Endothelial cell of umbilical vein (primary cell): ENCODE data around the gene GNG3. TPM values are rescaled to one million over a fixed set of nuclear protein-coding genes. Genes with fewer than 3 reads are reported as not detected.
"Not testable (repeated sequence)": the region's sequence is repeated elsewhere in the genome, so short reads cannot be mapped to it uniquely, and the experiment has no call there.

ENCODE experiments used
- BruUV-seq: library from RNA; stranded (reverse); fragments of 400-500 nt; replicated peaks from 2 replicates; lab custom pipeline; 2021; lab: Mats Ljungman, UMichigan
- CTCF ChIA-PET: fragments of 300-600, 350-600 bp; sonication (Branson Sonifier 250); formaldehyde crosslinking; loops from one replicate; lab custom pipeline; 2021; ENCODE audit warnings: antibody characterized with exemption, inconsistent platforms; lab: Charles Lee
- POLR2A ChIA-PET: fragments of 300-600, 350-600 bp; sonication (Branson Sonifier 250); formaldehyde crosslinking; loops from one replicate; lab custom pipeline; 2021; ENCODE audit warnings: antibody characterized with exemption, inconsistent platforms; lab: Charles Lee
- DNase-seq: peaks from one replicate; pipeline ENCODE4 v3.0.0-alpha.2; 2011; ENCODE audit warnings: low read depth, low spot score
- FAIRE-seq: peaks from 2 replicates; lab custom pipeline; 2011; peaks lifted over from hg19 to GRCh38; lab: Jason Lieb, UNC
- H2AFZ ChIP-seq: 2 replicates; pipeline ENCODE4 v1.6.0; 2012; ENCODE audit warnings: low read depth, low read length, control low read depth, inconsistent platforms
- H3K27ac ChIP-seq: 2 replicates; pipeline ENCODE4 v1.5.1; 2011; ENCODE audit warnings: low read depth, mild to moderate bottlenecking, control low read depth, low read length, moderate library complexity; ENCODE audit not compliant: insufficient read depth
- H3K27me3 ChIP-seq, 2 experiments: 2 replicates each; pipeline versions ENCODE4 v1.6.0 to v1.6.1; 2011; ENCODE audit warnings: low read length in 2 of 2, mixed read lengths in 1 of 2; ENCODE audit not compliant: control insufficient read depth in 2 of 2, insufficient read depth in 2 of 2
- H3K36me3 ChIP-seq, 2 experiments: 2 replicates in 1 of 2; 3 replicates in 1 of 2; pipeline ENCODE4 v1.5.1; 2011; ENCODE audit warnings: low read length in 2 of 2, mild to moderate bottlenecking in 1 of 2, moderate library complexity in 1 of 2; ENCODE audit not compliant: control insufficient read depth in 2 of 2, insufficient read depth in 2 of 2; ENCODE audit errors: extremely low read depth in 1 of 2
- H3K4me1 ChIP-seq: 3 replicates; pipeline ENCODE4 v1.5.1; 2011; ENCODE audit warnings: mild to moderate bottlenecking, low read length; ENCODE audit not compliant: control insufficient read depth, insufficient read depth; ENCODE audit errors: extremely low read depth
- H3K4me2 ChIP-seq: 2 replicates; pipeline ENCODE4 v1.6.1; 2011; ENCODE audit warnings: low read length, control low read depth, mixed read lengths; ENCODE audit not compliant: insufficient read depth
- H3K4me3 ChIP-seq, 3 experiments: fragments of 200-600 bp in 1 of 3; sonication (generic), shearing (Covaris generic) in 1 of 3; replicated peaks in 1 of 3; 2 replicates each; pipeline ENCODE4 v1.5.1; 2011 to 2016; ENCODE audit warnings: control low read depth in 3 of 3, low read length in 3 of 3, mild to moderate bottlenecking in 2 of 3, inconsistent platforms in 1 of 3, low read depth in 1 of 3, moderate library complexity in 1 of 3; ENCODE audit not compliant: insufficient read depth in 1 of 3
- H3K79me2 ChIP-seq: 2 replicates; pipeline ENCODE4 v1.6.0; 2012; ENCODE audit warnings: low read length, inconsistent platforms; ENCODE audit not compliant: control insufficient read depth, insufficient read depth
- H3K9ac ChIP-seq: replicated peaks from 2 replicates; pipeline ENCODE3; 2011; ENCODE audit warnings: low read length, control low read depth; ENCODE audit not compliant: insufficient read depth; ENCODE audit errors: extremely low read depth
- H3K9me1 ChIP-seq: replicated peaks from 3 replicates; pipeline ENCODE4 v1.6.0; 2011; ENCODE audit warnings: mild to moderate bottlenecking, low read length; ENCODE audit not compliant: control insufficient read depth, insufficient read depth; ENCODE audit errors: extremely low read depth
- H3K9me3 ChIP-seq: replicated peaks from 2 replicates; pipeline ENCODE4 v1.5.1; 2012; ENCODE audit warnings: low read length, inconsistent platforms; ENCODE audit not compliant: control insufficient read depth, insufficient read depth
- H4K20me1 ChIP-seq: replicated peaks from 2 replicates; pipeline ENCODE3; 2011; ENCODE audit warnings: mild to moderate bottlenecking, low read length; ENCODE audit not compliant: control insufficient read depth, insufficient read depth; ENCODE audit errors: extremely low read depth
- EZH2 ChIP-seq: IDR thresholded peaks from 2 replicates; pipeline ENCODE4 v1.6.1; 2012; ENCODE audit warnings: borderline replicate concordance, low read depth, mild to moderate bottlenecking, moderate library complexity, low read length, inconsistent platforms; ENCODE audit not compliant: severe bottlenecking
- FOS ChIP-seq: IDR thresholded peaks from 2 replicates; pipeline ENCODE4 v1.6.1; 2011; ENCODE audit warnings: mild to moderate bottlenecking, low read length, moderate library complexity, borderline replicate concordance; ENCODE audit not compliant: insufficient read depth
- GATA2 ChIP-seq: IDR thresholded peaks from 2 replicates; pipeline ENCODE4 v1.7.0; 2011; ENCODE audit warnings: low read depth, mild to moderate bottlenecking, moderate library complexity, mixed read lengths, low read length; ENCODE audit not compliant: insufficient read length, insufficient read depth
- JUN ChIP-seq: IDR thresholded peaks from 2 replicates; pipeline ENCODE4 v1.6.1; 2011; ENCODE audit warnings: borderline replicate concordance, low read depth; ENCODE audit not compliant: insufficient read length, insufficient read depth
- MYC ChIP-seq: IDR thresholded peaks from one replicate; pipeline ENCODE4 v1.6.1; 2011; ENCODE audit warnings: mild to moderate bottlenecking, low read depth, low read length
- POLR2A ChIP-seq: IDR thresholded peaks from 2 replicates; pipeline ENCODE4 v1.6.1; 2012; ENCODE audit warnings: low read depth, mild to moderate bottlenecking, control low read depth, low read length
- POLR2AphosphoS5 ChIP-seq: IDR thresholded peaks from 2 replicates; pipeline ENCODE4 v1.6.1; 2012; ENCODE audit warnings: low read depth, mild to moderate bottlenecking, control low read depth, low read length, moderate library complexity; ENCODE audit not compliant: insufficient read depth
- dilution Hi-C: fragments of 300-500 bp; cut with MboI; formaldehyde crosslinking; loops from one replicate; pipeline ENCODE4 v1.15.0; 2019; ENCODE audit warnings: low sequenced_read_pairs; ENCODE audit not compliant: extremely low pct_ligation_motif_present
- intact Hi-C: fragments of 100-400 bp; cut with micrococcal nuclease; formaldehyde crosslinking; loops from one replicate; pipeline ENCODE4 v1.10.0; 2022
- polyA plus RNA-seq, 4 experiments: library from polyadenylated mRNA; depleted of rRNA in 3 of 4; stranded (reverse) in 3 of 4; unstranded in 1 of 4; fragments of >200 nt; gene quantifications; 2 replicates each; pipeline versions ENCODE4 v1.2.1 to v1.2.3, GENCODE V29; 2011 to 2012; ENCODE audit warnings: missing spikeins in 1 of 4
- total RNA-seq: library from RNA; stranded (reverse); gene quantifications from 2 replicates; pipeline ENCODE4 v1.2.3, GENCODE V29; 2021
- TF ChIP-seq, protein P1 (sequence below), 2 donors: IDR thresholded peaks; 1 replicate in 1 of 2; 2 replicates in 1 of 2; pipeline ENCODE4 v1.5.1; 2011; ENCODE audit warnings: low read length in 2 of 2, mild to moderate bottlenecking in 2 of 2, moderate library complexity in 2 of 2, control low read depth in 1 of 2, inconsistent platforms in 1 of 2, low read depth in 1 of 2; ENCODE audit not compliant: insufficient read depth in 1 of 2; ENCODE audit errors: extremely low read depth in 1 of 2
- TF ChIP-seq, protein P2 (sequence below): IDR thresholded peaks from 2 replicates; pipeline ENCODE4 v1.6.1; 2011; ENCODE audit not compliant: insufficient read depth, insufficient read length

Gene GNG3
- total and polyA plus RNA-seq, 2 donors (not counting 3 experiments of a cell fraction or from before 2014, with no cell fraction given) = not detected

GRCh38 chr11:62673196-62673525 lies 34.3 kb upstream of the GNG3 start:
- dilution Hi-C loops (no loop called here), intact Hi-C loops (no loop called here)
- no TSS peak for BruUV-seq
- H2AFZ ChIP-seq = no peak overlapping the region
- TF ChIP-seq POLR2A (no peak), JUN (no peak), GATA2 (no peak), MYC (no peak), POLR2AphosphoS5 (no peak), FOS (no peak), EZH2 (no peak)
- TF ChIP-seq, protein P1, sequence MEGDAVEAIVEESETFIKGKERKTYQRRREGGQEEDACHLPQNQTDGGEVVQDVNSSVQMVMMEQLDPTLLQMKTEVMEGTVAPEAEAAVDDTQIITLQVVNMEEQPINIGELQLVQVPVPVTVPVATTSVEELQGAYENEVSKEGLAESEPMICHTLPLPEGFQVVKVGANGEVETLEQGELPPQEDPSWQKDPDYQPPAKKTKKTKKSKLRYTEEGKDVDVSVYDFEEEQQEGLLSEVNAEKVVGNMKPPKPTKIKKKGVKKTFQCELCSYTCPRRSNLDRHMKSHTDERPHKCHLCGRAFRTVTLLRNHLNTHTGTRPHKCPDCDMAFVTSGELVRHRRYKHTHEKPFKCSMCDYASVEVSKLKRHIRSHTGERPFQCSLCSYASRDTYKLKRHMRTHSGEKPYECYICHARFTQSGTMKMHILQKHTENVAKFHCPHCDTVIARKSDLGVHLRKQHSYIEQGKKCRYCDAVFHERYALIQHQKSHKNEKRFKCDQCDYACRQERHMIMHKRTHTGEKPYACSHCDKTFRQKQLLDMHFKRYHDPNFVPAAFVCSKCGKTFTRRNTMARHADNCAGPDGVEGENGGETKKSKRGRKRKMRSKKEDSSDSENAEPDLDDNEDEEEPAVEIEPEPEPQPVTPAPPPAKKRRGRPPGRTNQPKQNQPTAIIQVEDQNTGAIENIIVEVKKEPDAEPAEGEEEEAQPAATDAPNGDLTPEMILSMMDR (IDR thresholded peaks at IDR 0.05; ENCODE audit: extremely low read depth in 1 of 2, insufficient read depth in 1 of 2, low read depth in 1 of 2, low read length in 2 of 2) = no peak
- TF ChIP-seq, protein P2, sequence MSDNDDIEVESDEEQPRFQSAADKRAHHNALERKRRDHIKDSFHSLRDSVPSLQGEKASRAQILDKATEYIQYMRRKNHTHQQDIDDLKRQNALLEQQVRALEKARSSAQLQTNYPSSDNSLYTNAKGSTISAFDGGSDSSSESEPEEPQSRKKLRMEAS = no peak
- no peak overlapping the region for H3K9ac ChIP-seq
- POLR2A ChIA-PET = interaction anchor here (3.4 kb wide), 1 partner anchor 8 kb away, joined by 25 read pairs; the partner anchor contains the start of genes C11orf98 and CSKMT
- H4K20me1 ChIP-seq = no peaks in the 10 kb centered on the region
- CTCF ChIA-PET = interaction anchor here (1.1 kb wide), 1 partner anchor 17 kb away, joined by 3 read pairs; no protein-coding TSS in a partner anchor
- H3K4me2 ChIP-seq = no peak overlapping the region
- peaks cover 9% of the 10 kb centered on the region for H3K4me1 ChIP-seq
- H3K79me2 ChIP-seq = peaks cover 25% of the 10 kb centered on the region
- no peak overlapping the region for H3K27ac ChIP-seq
- H3K4me3 ChIP-seq = no peak overlapping the region
- FAIRE-seq (no peak), DNase-seq (no peak)
- H3K36me3 ChIP-seq = peaks cover 0 to 17% of the 10 kb centered on the region in 2 experiments
- no peaks in the 10 kb centered on the region for H3K9me1 ChIP-seq
- H3K9me3 ChIP-seq = no peaks in the 10 kb centered on the region
- H3K27me3 ChIP-seq = no peaks in the 10 kb centered on the region

GRCh38 chr11:62675415-62675814 lies 32.1 kb upstream of the GNG3 start:
- peaks cover 15% of the 10 kb centered on the region for H3K4me1 ChIP-seq
- H3K9me1 ChIP-seq, H4K20me1 ChIP-seq, dilution Hi-C loops, H3K27me3 ChIP-seq, DNase-seq, H2AFZ ChIP-seq, H3K4me3 ChIP-seq, BruUV-seq, H3K4me2 ChIP-seq, H3K27ac ChIP-seq, FAIRE-seq, H3K9me3 ChIP-seq, H3K9ac ChIP-seq, intact Hi-C loops: not testable (repeated sequence)
- ChIA-PET CTCF (interaction anchor here (1.3 kb wide), 1 partner anchor 19 kb away, joined by 4 read pairs; no protein-coding TSS in a partner anchor), POLR2A (interaction anchor here (3.4 kb wide), 1 partner anchor 10 kb away, joined by 25 read pairs; the partner anchor contains the start of genes C11orf98 and CSKMT)
- peaks cover 29% of the 10 kb centered on the region for H3K79me2 ChIP-seq
- H3K36me3 ChIP-seq = peaks cover 0 to 17% of the 10 kb centered on the region in 2 experiments
